ENCODE results near the gene BAZ2B. TPM values are rescaled to one million over a fixed set of nuclear protein-coding genes. Genes with fewer than 3 reads are reported as not detected.

The BAZ2B gene
- total RNA-seq, 4 donors from 2014 or later: 104 to 301 (median 157) TPM

DNA sequence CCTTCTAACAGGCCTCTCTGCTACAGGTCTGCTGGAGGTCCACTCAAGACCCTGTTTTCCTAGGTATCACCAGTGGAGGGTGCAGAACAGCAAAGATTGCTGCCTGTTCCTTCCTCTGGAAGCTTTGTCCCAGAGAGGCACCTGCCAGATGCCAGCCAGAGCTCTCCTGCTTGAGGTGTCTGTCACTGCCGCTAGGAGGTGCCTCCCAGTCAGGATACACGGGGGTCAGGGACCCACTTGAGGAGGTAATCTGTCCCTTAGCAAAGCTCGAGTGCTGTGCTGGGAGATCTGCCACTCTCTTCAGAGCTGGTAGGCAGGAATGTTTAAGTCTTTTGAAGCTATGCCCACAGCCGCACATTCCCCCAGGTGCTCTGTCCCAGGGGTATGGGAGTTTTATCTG, 140.6 kb downstream of the BAZ2B start:
- Histone ChIP-seq H3K9me3 (no peaks in the 10 kb centered on the region), H3K4me3 (no peak overlapping the region)
- TF ChIP-seq, protein P1, sequence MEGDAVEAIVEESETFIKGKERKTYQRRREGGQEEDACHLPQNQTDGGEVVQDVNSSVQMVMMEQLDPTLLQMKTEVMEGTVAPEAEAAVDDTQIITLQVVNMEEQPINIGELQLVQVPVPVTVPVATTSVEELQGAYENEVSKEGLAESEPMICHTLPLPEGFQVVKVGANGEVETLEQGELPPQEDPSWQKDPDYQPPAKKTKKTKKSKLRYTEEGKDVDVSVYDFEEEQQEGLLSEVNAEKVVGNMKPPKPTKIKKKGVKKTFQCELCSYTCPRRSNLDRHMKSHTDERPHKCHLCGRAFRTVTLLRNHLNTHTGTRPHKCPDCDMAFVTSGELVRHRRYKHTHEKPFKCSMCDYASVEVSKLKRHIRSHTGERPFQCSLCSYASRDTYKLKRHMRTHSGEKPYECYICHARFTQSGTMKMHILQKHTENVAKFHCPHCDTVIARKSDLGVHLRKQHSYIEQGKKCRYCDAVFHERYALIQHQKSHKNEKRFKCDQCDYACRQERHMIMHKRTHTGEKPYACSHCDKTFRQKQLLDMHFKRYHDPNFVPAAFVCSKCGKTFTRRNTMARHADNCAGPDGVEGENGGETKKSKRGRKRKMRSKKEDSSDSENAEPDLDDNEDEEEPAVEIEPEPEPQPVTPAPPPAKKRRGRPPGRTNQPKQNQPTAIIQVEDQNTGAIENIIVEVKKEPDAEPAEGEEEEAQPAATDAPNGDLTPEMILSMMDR (IDR thresholded peaks at IDR 0.05): no peak
- TF ChIP-seq POLR2A (IDR thresholded peaks at IDR 0.05): no peak

DNA sequence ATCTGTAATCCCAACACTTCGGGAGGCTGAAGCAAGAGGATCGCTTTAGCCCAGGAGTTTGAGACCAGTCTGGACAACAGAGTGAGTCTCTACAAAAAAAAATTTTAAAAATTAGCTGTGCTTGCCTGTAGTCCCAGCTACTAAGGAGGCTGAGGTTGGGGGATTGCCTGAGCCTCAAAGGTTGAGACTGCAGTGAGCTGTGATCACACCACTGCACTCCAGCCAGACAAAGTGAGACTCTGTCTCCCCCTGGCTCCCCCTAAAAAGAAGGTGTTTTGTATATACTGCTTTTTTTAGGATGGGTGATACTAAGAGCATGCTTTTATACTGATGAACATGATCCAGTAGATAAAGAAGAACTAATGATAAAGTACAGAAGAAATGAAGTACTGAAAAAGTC, 145.0 kb downstream of the BAZ2B start:
- H3K36me3 ChIP-seq: peaks cover 0 to 21% (median 0%) of the 10 kb centered on the region in 3 donors
- no peaks in the 10 kb centered on the region for H3K4me1 ChIP-seq
- H3K9me3 ChIP-seq: no peaks in the 10 kb centered on the region
- H3K27me3 ChIP-seq: no peaks in the 10 kb centered on the region
- no peak for DNase-seq
- H3K4me3 ChIP-seq: no peak overlapping the region
- TF ChIP-seq, protein P1 (IDR thresholded peaks at IDR 0.05): no peak
- no peak for TF ChIP-seq POLR2A (IDR thresholded peaks at IDR 0.05)
- no peak overlapping the region for H3K27ac ChIP-seq

More for the DNA sequence above, 140.6 kb downstream of the BAZ2B start:
- Histone ChIP-seq H3K27me3 (no peaks in the 10 kb centered on the region), H3K27ac (no peak overlapping the region), H3K4me1 (no peaks in the 10 kb centered on the region), H3K36me3 (peaks cover 0 to 42% (median 0%) of the 10 kb centered on the region in 3 donors)
- DNase-seq: no peak

GRCh38 chr2:159468257-159468656, 148.1 kb downstream of the BAZ2B start:
- H3K36me3 ChIP-seq: no peaks in the 10 kb centered on the region
- H3K4me3 ChIP-seq: no peak overlapping the region
- H3K9me3 ChIP-seq: no peaks in the 10 kb centered on the region
- no peaks in the 10 kb centered on the region for H3K27me3 ChIP-seq
- H3K4me1 ChIP-seq: no peaks in the 10 kb centered on the region
- no peak overlapping the region for H3K27ac ChIP-seq
- DNase-seq: no peak
- no peak for TF ChIP-seq POLR2A (IDR thresholded peaks at IDR 0.05)
- TF ChIP-seq, protein P1 (IDR thresholded peaks at IDR 0.05): no peak

DNA sequence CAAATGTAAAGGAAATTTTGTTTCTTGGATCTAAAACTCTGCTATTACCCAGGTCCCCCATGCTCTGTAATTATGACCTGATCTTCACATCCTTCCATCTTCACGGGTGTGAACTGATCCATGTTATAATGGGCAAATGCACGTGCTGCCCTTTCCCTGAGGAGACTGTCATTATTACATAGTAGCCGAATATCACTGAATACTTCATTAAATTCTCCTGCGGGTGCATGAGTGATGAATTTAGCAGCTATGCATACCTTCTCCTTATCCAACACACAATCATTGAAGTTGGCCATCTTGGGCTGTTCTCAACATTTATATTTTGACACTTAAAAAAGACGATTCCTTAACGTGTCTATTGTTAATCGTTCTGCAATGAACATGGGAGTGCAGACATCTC, 153.4 kb downstream of the BAZ2B start:
- no peak for TF ChIP-seq POLR2A (IDR thresholded peaks at IDR 0.05)
- TF ChIP-seq, protein P1 (IDR thresholded peaks at IDR 0.05): no peak
- H3K9me3 ChIP-seq: no peaks in the 10 kb centered on the region
- no peak for DNase-seq
- no peaks in the 10 kb centered on the region for H3K27me3 ChIP-seq
- no peaks in the 10 kb centered on the region for H3K4me1 ChIP-seq
- no peaks in the 10 kb centered on the region for H3K36me3 ChIP-seq
- no peak overlapping the region for H3K27ac ChIP-seq
- no peak overlapping the region for H3K4me3 ChIP-seq

DNA sequence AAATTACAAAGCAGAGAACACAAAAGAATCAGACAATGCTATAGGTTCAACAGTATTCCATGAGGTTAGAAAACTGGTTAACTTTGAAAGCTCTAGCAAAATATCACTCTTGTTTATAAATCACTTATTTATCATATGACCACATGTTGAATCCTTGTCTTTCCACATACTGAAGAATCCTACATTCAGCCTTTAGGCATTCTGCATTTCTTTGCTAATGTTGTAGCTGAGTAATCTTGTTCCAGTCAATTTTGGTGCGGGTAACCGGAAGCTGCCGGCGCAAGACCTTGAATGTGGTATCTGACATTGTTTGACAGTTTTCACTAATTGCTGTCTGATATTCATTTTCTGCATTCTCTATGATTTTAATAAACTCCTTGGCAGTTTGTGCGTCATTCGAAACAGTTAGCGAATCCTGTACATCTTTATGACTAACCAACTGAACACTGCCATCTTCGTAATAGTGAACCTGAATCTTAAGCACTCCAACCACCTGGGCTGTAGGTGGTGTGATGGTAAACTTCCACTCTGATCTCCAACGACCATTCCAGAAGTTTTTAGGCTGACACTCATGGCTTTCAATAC, 154.1 kb downstream of the BAZ2B start:
- Histone ChIP-seq H3K27ac (no peak overlapping the region), H3K36me3 (no peaks in the 10 kb centered on the region), H3K4me3 (no peak overlapping the region), H3K27me3 (no peaks in the 10 kb centered on the region), H3K9me3 (no peaks in the 10 kb centered on the region), H3K4me1 (peaks cover 0 to 4% (median 0%) of the 10 kb centered on the region in 4 donors)
- no peak for DNase-seq
- TF ChIP-seq POLR2A (IDR thresholded peaks at IDR 0.05): no peak
- TF ChIP-seq, protein P1 (IDR thresholded peaks at IDR 0.05): no peak

GRCh38 chr2:159461076-159461475, 155.3 kb downstream of the BAZ2B start:
- Histone ChIP-seq H3K36me3 (no peaks in the 10 kb centered on the region), H3K27ac (no peak overlapping the region), H3K9me3 (no peaks in the 10 kb centered on the region), H3K27me3 (no peaks in the 10 kb centered on the region), H3K4me1 (peaks cover 0 to 5% (median 2%) of the 10 kb centered on the region in 4 donors), H3K4me3 (no peak overlapping the region)
- no peak for TF ChIP-seq POLR2A (IDR thresholded peaks at IDR 0.05)
- TF ChIP-seq, protein P1 (IDR thresholded peaks at IDR 0.05): no peak
- DNase-seq: no peak
